K562 (cell line): ENCODE data around the gene DUSP16. TPM values are rescaled to one million over a fixed set of nuclear protein-coding genes. Genes with fewer than 3 reads are reported as not detected.
"Not testable (repeated sequence)": the region's sequence is repeated elsewhere in the genome, so short reads cannot be mapped to it uniquely, and the experiment has no call there.

Experiments used
- ATAC-seq: fragments of 200-7000 bp; cut with Tn5 transposase; 3 replicates; pipeline ENCODE4 v1.9.1; 2020; ENCODE audit warnings: moderate library complexity
- BruUV-seq: library from RNA; stranded (reverse); fragments of 400-500 nt; replicated peaks from 2 replicates; lab custom pipeline; 2021; lab: Mats Ljungman, UMichigan
- CTCF ChIA-PET: fragments of 300-600 bp; formaldehyde crosslinking; extraction: SDS; loops from one replicate; lab custom pipeline; 2021; ENCODE audit warnings: low intra/inter-chr PET ratio; lab: Yijun Ruan, JAX
- POLR2A ChIA-PET: fragments of 300-600, 350-650 bp; sonication (Branson Sonifier 250); formaldehyde crosslinking; extraction: SDS; loops from one replicate; lab custom pipeline; 2021; ENCODE audit warnings: antibody characterized with exemption, inconsistent platforms; lab: Yijun Ruan, JAX
- DNase-seq, 4 experiments: peaks; one replicate each; pipeline versions ENCODE4 v3.0.0 to v3.0.0-alpha.2; 2011 to 2018; ENCODE audit warnings: low spot score in 3 of 4, mixed read lengths in 3 of 4; ENCODE audit errors: extremely low read depth in 1 of 4
- FAIRE-seq: peaks from 2 replicates; lab custom pipeline; 2011; peaks lifted over from hg19 to GRCh38; lab: Jason Lieb, UNC
- H2AFZ ChIP-seq: 2 replicates; pipeline ENCODE4 v1.6.0; 2011; ENCODE audit warnings: low read depth, low read length, control low read depth, inconsistent platforms
- H3K27ac ChIP-seq: fragments of 200-600 bp; 3 replicates; pipeline ENCODE4 v1.8.0; 2011; ENCODE audit warnings: low read depth, mild to moderate bottlenecking, control low read depth, inconsistent platforms, low read length, moderate library complexity, mixed read lengths; ENCODE audit errors: extremely low read depth
- H3K27me3 ChIP-seq, 2 experiments: fragments of 300-600 bp in 1 of 2; 2 replicates in 1 of 2; 3 replicates in 1 of 2; pipeline versions ENCODE4 v1.6.0 to v1.8.0; 2011; ENCODE audit warnings: inconsistent platforms in 2 of 2, low read length in 2 of 2, mild to moderate bottlenecking in 1 of 2, mixed read lengths in 1 of 2, moderate library complexity in 1 of 2; ENCODE audit not compliant: control insufficient read depth in 2 of 2, insufficient read depth in 2 of 2
- H3K36me3 ChIP-seq: fragments of 300-600 bp; 3 replicates; pipeline ENCODE4 v1.8.0; 2011; ENCODE audit warnings: mild to moderate bottlenecking, low read length, inconsistent platforms; ENCODE audit not compliant: control insufficient read depth, insufficient read depth
- H3K4me1 ChIP-seq, 2 experiments: fragments of 200-600 bp in 1 of 2; replicated peaks in 1 of 2; 2 replicates in 1 of 2; 3 replicates in 1 of 2; pipeline versions ENCODE4 v1.5.1 to v1.8.0; 2011; ENCODE audit warnings: inconsistent platforms in 2 of 2, low read length in 2 of 2, mild to moderate bottlenecking in 1 of 2, mixed read lengths in 1 of 2, moderate library complexity in 1 of 2; ENCODE audit not compliant: control insufficient read depth in 2 of 2, insufficient read depth in 2 of 2
- H3K4me2 ChIP-seq: 2 replicates; pipeline ENCODE4 v1.6.1; 2011; ENCODE audit warnings: low read length, control low read depth, inconsistent platforms, mixed read lengths; ENCODE audit not compliant: insufficient read depth
- H3K4me3 ChIP-seq: fragments of 200-600 bp; sonication (generic), shearing (Covaris generic); 2 replicates; pipeline ENCODE4 v1.5.1; 2016; ENCODE audit warnings: control low read depth, inconsistent platforms
- H3K79me2 ChIP-seq: fragments of 200-600 bp; 3 replicates; pipeline ENCODE4 v1.8.0; 2011; ENCODE audit warnings: low read length, inconsistent platforms; ENCODE audit not compliant: control insufficient read depth, insufficient read depth
- H3K9ac ChIP-seq, 2 experiments: 2 replicates each; pipeline versions ENCODE4 v1.6.0 to v1.6.1; 2011; ENCODE audit warnings: low read depth in 2 of 2, low read length in 2 of 2, control low read depth in 1 of 2, inconsistent platforms in 1 of 2, mild to moderate bottlenecking in 1 of 2, mixed read lengths in 1 of 2; ENCODE audit not compliant: insufficient read depth in 1 of 2
- H3K9me1 ChIP-seq: one replicate; pipeline ENCODE4 v1.6.0; 2011; ENCODE audit warnings: inconsistent platforms, mild to moderate bottlenecking, low read length, moderate library complexity; ENCODE audit not compliant: control insufficient read depth, insufficient read depth
- H3K9me3 ChIP-seq: replicated peaks from 2 replicates; pipeline ENCODE4 v1.5.1; 2011; ENCODE audit warnings: low read depth, low read length, inconsistent platforms; ENCODE audit not compliant: control insufficient read depth, insufficient read depth
- H4K20me1 ChIP-seq: replicated peaks from 2 replicates; pipeline ENCODE4 v1.6.1; 2011; ENCODE audit warnings: low read length, inconsistent platforms, mixed read lengths; ENCODE audit not compliant: control insufficient read depth, insufficient read depth
- CTBP1 ChIP-seq: fragments of 450-650 bp; IDR thresholded peaks from 2 replicates; pipeline ENCODE4 v1.6.1; 2016; ENCODE audit warnings: borderline replicate concordance
- CXXC5 ChIP-seq: fragments of 250-450 bp; sonication (Bioruptor Pico); IDR thresholded peaks from 2 replicates; pipeline ENCODE4 v1.8.0; 2022; ENCODE audit warnings: inconsistent platforms, mild to moderate bottlenecking, moderate library complexity
- NFIX ChIP-seq: fragments of 250-450 bp; sonication (Bioruptor Pico); IDR thresholded peaks from 2 replicates; pipeline ENCODE4 v1.4.0; 2020; ENCODE audit warnings: low read depth, mild to moderate bottlenecking, moderate library complexity
- RBM34 ChIP-seq: fragments of 200-400 bp; formaldehyde crosslinking; IDR thresholded peaks from 2 replicates; pipeline ENCODE4 v1.6.1; 2018; ENCODE audit warnings: low read length, borderline replicate concordance; ENCODE audit not compliant: insufficient read depth
- ZC3H4 ChIP-seq: sonication (generic); formaldehyde crosslinking; IDR thresholded peaks from 2 replicates; pipeline ENCODE4 v1.9.0; 2021; ENCODE audit warnings: missing genetic modification reagents, borderline replicate concordance
- WGBS: fragments of 100-300 bp; shearing (Covaris generic); methylation state at CpG from one replicate; pipeline ENCODE4 v1.1.6; 2016; ENCODE audit warnings: low coverage, mixed read lengths; ENCODE audit not compliant: insufficient coverage; ENCODE audit errors: missing lambda C conversion rate; 5-methylcytosine and 5-hydroxymethylcytosine counted together
- in situ Hi-C: fragments of 300-500 bp; cut with MboI; formaldehyde crosslinking; loops from 4 replicates; pipeline ENCODE4 v1.15.0; 2018; ENCODE audit warnings: inconsistent platforms, mixed read lengths
- intact Hi-C: fragments of 100-400 bp; cut with micrococcal nuclease; formaldehyde crosslinking; loops from 2 replicates; pipeline ENCODE4 v1.14.2; 2022
- polyA plus RNA-seq, 8 experiments: library from polyadenylated mRNA; depleted of rRNA in 4 of 8; stranded (reverse) in 5 of 8; unstranded in 3 of 8; fragments of >200 nt; fragmentation: Nextera tagmentation in 2 of 8; fragmentation: Illumina TruSeq in 1 of 8; extraction: Ambion mirVana in 2 of 8; extraction: Trizol in 1 of 8; gene quantifications; 2 replicates each; pipeline versions ENCODE4 v1.2.1 to v1.2.3, GENCODE V29; 2011 to 2014; ENCODE audit warnings: inconsistent platforms in 1 of 8, missing spikeins in 1 of 8
- total RNA-seq, 7 experiments: library from RNA; depleted of rRNA in 6 of 7; stranded (reverse); fragments of >200 nt in 6 of 7; fragmentation: Illumina TruSeq in 2 of 7; extraction: Trizol in 2 of 7; gene quantifications; 2 replicates each; pipeline versions ENCODE4 v1.2.1 to v1.2.3, GENCODE V29; 2011 to 2021; ENCODE audit warnings: low replicate concordance in 1 of 7

Gene DUSP16
- total and polyA plus RNA-seq, 9 of the 15 experiments (the other 6 are each of a cell fraction or from before 2014, with no cell fraction given): 0.70 to 12.3 (median 5.7) TPM

- ChIA-PET CTCF (no interaction called here), POLR2A (interaction anchor here (0.8 kb wide), 1 partner anchor 96 kb away, joined by 3 read pairs; no protein-coding TSS in a partner anchor)
- TF ChIP-seq RBM34 (no peak), CXXC5 (CRISPR knock-in tag) (no peak), NFIX (no peak), ZC3H4 (CRISPR knock-in tag) (no peak), CTBP1 (no peak)
- no peaks in the 10 kb centered on the region for H4K20me1 ChIP-seq
- ATAC-seq (no peak), DNase-seq (no peak), FAIRE-seq (no peak)
- WGBS: 83% methylated on average over 2 of the region's 3 CpGs
- H3K27me3 ChIP-seq: no peaks in the 10 kb centered on the region
- H3K4me2 ChIP-seq: no peak overlapping the region
- H3K4me1 ChIP-seq: peaks cover 0 to 6% of the 10 kb centered on the region in 2 experiments; a peak in 3 of 5 replicates
- no peaks in the 10 kb centered on the region; the same call in 1 of the 2 replicates for H3K9me3 ChIP-seq
- no peak overlapping the region for H3K27ac ChIP-seq
- H3K9me1 ChIP-seq: no peaks in the 10 kb centered on the region
- no peak overlapping the region for H2AFZ ChIP-seq
- BruUV-seq: no TSS peak
- H3K4me3 ChIP-seq: no peak overlapping the region
- H3K79me2 ChIP-seq: no peaks in the 10 kb centered on the region
- H3K9ac ChIP-seq: no peak overlapping the region
- no peaks in the 10 kb centered on the region for H3K36me3 ChIP-seq
- intact Hi-C loops (no loop called here), in situ Hi-C loops (no loop called here)
These were observed 10.0 kb upstream of the DUSP16 start for GRCh38 chr12:12572659-12573058.

DNA sequence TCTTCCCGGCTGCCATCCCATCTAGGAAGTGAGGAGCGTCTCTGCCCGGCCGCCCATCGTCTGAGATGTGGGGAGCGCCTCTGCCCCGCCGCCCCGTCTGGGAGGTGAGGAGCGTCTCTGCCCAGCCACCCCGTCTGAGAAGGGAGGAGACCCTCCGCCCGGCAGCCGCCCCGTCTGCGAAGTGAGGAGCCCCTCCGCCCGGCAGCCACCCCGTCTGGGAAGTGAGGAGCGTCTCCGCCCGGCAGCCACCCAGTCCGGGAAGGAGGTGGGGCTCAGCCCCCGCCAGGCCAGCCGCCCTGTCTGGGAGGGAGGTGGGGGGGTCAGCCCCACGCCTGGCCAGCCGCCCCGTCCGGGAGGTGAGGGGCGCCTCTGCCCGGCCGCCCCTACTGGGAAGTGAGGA, 3.3 kb upstream of the DUSP16 start:
- H3K4me2 ChIP-seq, H3K27ac ChIP-seq, POLR2A ChIA-PET, intact Hi-C loops, H3K9me1 ChIP-seq, H3K36me3 ChIP-seq, in situ Hi-C loops, H2AFZ ChIP-seq, CTCF ChIA-PET, FAIRE-seq, H3K27me3 ChIP-seq, H3K4me3 ChIP-seq, ATAC-seq, H4K20me1 ChIP-seq, H3K9ac ChIP-seq, H3K9me3 ChIP-seq, DNase-seq, H3K79me2 ChIP-seq, BruUV-seq: not testable (repeated sequence)
- WGBS: no CpG with 5 or more reads among the region's 32 CpGs
- peaks cover 9 to 11% of the 10 kb centered on the region in 2 experiments; a peak in 3 of 5 replicates for H3K4me1 ChIP-seq
